Dendritic cell treated with granulocyte-macrophage colony-stimulating factor and Interleukin-4, amounts not matched to agents 40 ng/mL and 50 ng/mL, for 4 days (primary cell): ENCODE results near the gene RIN3.

ENCODE experiments used
- H3K27ac Mint-ChIP-seq: one replicate; pipeline ENCODE4 v1.8.0; 2022; ENCODE audit warnings: mild to moderate bottlenecking, mixed read lengths
- H3K27me3 Mint-ChIP-seq: one replicate; pipeline ENCODE4 v1.8.0; 2022; ENCODE audit warnings: mild to moderate bottlenecking, mixed read lengths
- H3K36me3 Mint-ChIP-seq: one replicate; pipeline ENCODE4 v1.8.0; 2022; ENCODE audit warnings: low read depth, mixed read lengths
- H3K4me1 Mint-ChIP-seq: one replicate; pipeline ENCODE4 v1.8.0; 2022; ENCODE audit warnings: low read depth, mixed read lengths
- H3K4me3 Mint-ChIP-seq: one replicate; pipeline ENCODE4 v1.8.0; 2022; ENCODE audit warnings: mild to moderate bottlenecking, moderate library complexity, mixed read lengths
- H3K9me3 Mint-ChIP-seq: one replicate; pipeline ENCODE4 v1.8.0; 2022; ENCODE audit warnings: mixed read lengths
- intact Hi-C: fragments of 100-400 bp; cut with micrococcal nuclease; formaldehyde crosslinking; loops from one replicate; pipeline ENCODE4 v1.15.0; 2022

RIN3 gene

DNA sequence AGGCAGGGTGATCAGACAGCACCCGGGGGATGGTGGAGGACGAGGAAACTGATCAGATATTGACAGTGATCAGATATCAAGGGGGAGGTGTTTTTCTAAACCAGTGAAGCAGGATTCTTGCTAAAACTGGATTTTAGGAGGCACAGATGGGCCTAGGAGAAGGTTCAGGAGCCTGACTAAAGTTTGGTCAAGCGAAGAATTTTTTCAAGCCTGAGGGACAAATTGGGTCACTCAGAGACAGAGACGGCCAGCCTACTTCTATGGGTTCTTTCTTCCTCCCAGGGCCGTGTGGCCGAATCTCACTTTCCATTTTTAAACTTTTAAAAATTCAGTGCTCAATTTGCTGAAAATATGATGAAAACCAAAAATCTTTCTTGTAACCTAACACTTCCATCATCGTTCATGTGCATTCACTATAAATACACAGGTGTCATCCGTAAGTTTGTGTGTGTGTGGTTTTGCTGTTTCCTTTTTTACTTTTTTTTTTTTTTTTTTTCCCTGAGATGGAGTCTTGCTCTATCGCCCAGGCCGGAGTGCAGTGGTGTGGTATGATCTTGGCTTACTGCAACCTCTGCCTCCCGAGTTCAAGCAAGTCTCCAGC is 68.5 kb downstream of the RIN3 start:
- H3K36me3 Mint-ChIP-seq, result peaks cover 100% of the 10 kb centered on the region
- H3K27ac Mint-ChIP-seq, result no peak overlapping the region
- no peaks in the 10 kb centered on the region for H3K9me3 Mint-ChIP-seq
- peaks cover 51% of the 10 kb centered on the region for H3K4me1 Mint-ChIP-seq
- intact Hi-C loops, result loop anchor here (5.0 kb wide), 1 partner anchor 35 kb away; no protein-coding TSS in a partner anchor
- H3K27me3 Mint-ChIP-seq, result no peaks in the 10 kb centered on the region
- H3K4me3 Mint-ChIP-seq, result no peak overlapping the region

- H3K27me3 Mint-ChIP-seq, result no peaks in the 10 kb centered on the region
- peaks cover 52% of the 10 kb centered on the region for H3K4me1 Mint-ChIP-seq
- no peak overlapping the region for H3K4me3 Mint-ChIP-seq
- peak overlapping the region; percentile 9 for H3K27ac Mint-ChIP-seq
- intact Hi-C loops, result loop anchor here (5.0 kb wide), 1 partner anchor 34 kb away; no protein-coding TSS in a partner anchor
- no peaks in the 10 kb centered on the region for H3K9me3 Mint-ChIP-seq
- peaks cover 100% of the 10 kb centered on the region for H3K36me3 Mint-ChIP-seq
Measured at GRCh38 chr14:92582706-92583452, 69.3 kb downstream of the RIN3 start.

DNA sequence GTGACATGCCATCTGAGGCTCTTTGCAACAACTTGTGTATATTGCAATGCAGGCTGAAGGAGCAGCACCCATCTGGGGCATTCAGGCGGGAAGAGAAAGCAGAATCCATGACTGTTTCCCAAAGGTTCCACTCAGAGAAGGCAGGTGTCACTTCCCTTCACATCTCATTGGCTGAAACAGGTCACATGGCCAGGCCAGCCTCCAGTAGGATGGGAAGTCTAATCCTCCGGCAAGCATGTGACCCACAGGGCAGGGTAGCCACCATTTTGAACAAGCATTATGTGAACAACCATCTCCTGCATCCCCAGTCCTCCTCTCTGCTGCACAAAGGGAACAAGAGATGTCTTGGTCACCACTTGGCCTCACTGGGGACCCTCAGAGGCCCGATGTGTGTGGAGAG is 70.6 kb downstream of the RIN3 start:
- H3K27me3 Mint-ChIP-seq, result no peaks in the 10 kb centered on the region
- no peaks in the 10 kb centered on the region for H3K9me3 Mint-ChIP-seq
- peaks cover 56% of the 10 kb centered on the region for H3K4me1 Mint-ChIP-seq
- H3K36me3 Mint-ChIP-seq, result peaks cover 98% of the 10 kb centered on the region
- no peak overlapping the region for H3K4me3 Mint-ChIP-seq
- no peak overlapping the region for H3K27ac Mint-ChIP-seq
- intact Hi-C loops, result loop anchor here (5.0 kb wide), 1 partner anchor 33 kb away; no protein-coding TSS in a partner anchor

DNA sequence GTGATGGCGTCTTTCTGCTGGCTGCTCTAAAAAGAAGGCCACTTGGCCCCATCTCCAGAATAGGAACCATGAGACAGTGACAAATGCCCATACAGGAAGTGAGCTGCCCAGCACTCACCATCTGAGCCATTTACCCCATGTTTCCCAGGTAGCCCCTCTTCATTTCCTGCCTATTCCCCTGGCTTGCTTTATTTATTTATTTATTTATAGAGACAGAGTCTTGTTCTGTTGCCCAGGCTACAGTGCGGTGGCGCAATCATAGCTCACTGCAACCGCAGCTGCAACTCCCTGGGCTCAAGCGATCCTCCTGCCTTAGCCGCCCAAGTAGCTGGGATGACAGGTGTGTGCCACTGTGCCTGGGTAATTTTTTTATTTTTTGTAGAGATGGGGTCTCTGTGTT is 71.2 kb downstream of the RIN3 start:
- Mint-ChIP-seq H3K27me3 (no peaks in the 10 kb centered on the region), H3K36me3 (peaks cover 98% of the 10 kb centered on the region), H3K27ac (no peak overlapping the region), H3K4me1 (peaks cover 58% of the 10 kb centered on the region), H3K4me3 (no peak overlapping the region), H3K9me3 (no peaks in the 10 kb centered on the region)
- intact Hi-C loops, result loop anchor here (5.0 kb wide), 1 partner anchor 32 kb away; no protein-coding TSS in a partner anchor

- H3K9me3 Mint-ChIP-seq, result no peaks in the 10 kb centered on the region
- peaks cover 61% of the 10 kb centered on the region for H3K4me1 Mint-ChIP-seq
- no peaks in the 10 kb centered on the region for H3K27me3 Mint-ChIP-seq
- no peak overlapping the region for H3K4me3 Mint-ChIP-seq
- intact Hi-C loops, result no loop called here
- peaks cover 98% of the 10 kb centered on the region for H3K36me3 Mint-ChIP-seq
- H3K27ac Mint-ChIP-seq, result peak overlapping the region; percentile 30
Measured at GRCh38 chr14:92585981-92586937, 72.7 kb downstream of the RIN3 start.

DNA sequence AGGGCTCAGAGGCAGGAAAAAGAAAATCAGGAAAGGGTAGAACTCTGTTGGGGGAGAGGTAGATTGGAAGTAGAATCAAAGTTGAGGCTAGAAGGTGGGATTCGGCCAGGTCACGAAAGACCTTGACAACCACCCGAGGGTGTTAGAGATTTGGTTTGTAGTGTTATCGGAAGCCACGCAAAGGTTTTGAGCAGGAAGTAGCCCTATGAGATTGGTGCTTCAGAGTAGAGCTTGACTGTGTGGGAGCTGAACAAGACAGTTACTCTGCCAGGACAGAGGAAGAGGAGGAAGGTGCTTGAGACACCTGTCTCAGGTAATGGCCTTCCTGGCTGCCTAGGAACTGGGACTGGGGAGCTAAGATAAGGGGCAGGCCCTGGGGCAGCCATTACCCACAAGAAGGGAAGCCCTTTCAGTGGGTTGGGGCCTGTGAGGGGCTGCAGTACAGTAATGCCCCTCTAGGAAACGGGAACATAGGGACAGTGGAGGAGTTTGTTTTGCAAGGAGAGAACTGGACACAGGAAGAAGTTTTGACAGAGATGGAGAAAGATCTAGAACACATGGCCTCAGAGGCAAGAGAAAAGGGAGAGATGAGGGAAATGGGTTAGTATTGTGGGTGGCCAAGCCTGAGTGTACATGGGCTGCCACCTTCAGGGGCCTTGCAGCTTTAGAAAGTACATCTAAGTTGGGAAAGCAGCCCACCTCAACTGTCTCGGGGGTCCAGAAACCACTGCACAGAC is 73.5 kb downstream of the RIN3 start:
- Mint-ChIP-seq H3K4me1 (peaks cover 65% of the 10 kb centered on the region), H3K27ac (peak overlapping the region; percentile 30), H3K9me3 (no peaks in the 10 kb centered on the region), H3K4me3 (no peak overlapping the region), H3K36me3 (peaks cover 98% of the 10 kb centered on the region), H3K27me3 (no peaks in the 10 kb centered on the region)
- intact Hi-C loops, result no loop called here

DNA sequence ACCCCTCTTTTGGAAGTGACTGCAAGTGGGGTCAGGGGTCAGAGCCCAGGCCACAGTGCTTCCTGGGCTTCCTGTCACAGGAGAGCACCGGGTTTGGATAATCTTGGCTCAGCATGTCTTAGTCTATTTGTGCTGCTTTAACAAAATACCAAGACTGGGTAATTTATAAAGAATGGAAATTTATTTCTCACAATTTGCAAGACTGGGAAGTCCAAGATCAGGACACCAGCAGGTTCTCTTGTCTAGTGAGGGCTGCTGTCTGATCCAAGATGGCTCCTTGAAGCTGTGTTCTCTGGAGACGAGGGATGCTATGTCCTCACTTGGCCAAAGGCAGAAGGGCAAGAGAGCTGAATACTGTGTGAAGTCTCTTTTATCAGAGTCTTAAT is 74.1 kb downstream of the RIN3 start:
- no peaks in the 10 kb centered on the region for H3K9me3 Mint-ChIP-seq
- peaks cover 62% of the 10 kb centered on the region for H3K4me1 Mint-ChIP-seq
- no peaks in the 10 kb centered on the region for H3K27me3 Mint-ChIP-seq
- intact Hi-C loops, result no loop called here
- peak overlapping the region; percentile 30 for H3K27ac Mint-ChIP-seq
- peaks cover 95% of the 10 kb centered on the region for H3K36me3 Mint-ChIP-seq
- H3K4me3 Mint-ChIP-seq, result no peak overlapping the region

DNA sequence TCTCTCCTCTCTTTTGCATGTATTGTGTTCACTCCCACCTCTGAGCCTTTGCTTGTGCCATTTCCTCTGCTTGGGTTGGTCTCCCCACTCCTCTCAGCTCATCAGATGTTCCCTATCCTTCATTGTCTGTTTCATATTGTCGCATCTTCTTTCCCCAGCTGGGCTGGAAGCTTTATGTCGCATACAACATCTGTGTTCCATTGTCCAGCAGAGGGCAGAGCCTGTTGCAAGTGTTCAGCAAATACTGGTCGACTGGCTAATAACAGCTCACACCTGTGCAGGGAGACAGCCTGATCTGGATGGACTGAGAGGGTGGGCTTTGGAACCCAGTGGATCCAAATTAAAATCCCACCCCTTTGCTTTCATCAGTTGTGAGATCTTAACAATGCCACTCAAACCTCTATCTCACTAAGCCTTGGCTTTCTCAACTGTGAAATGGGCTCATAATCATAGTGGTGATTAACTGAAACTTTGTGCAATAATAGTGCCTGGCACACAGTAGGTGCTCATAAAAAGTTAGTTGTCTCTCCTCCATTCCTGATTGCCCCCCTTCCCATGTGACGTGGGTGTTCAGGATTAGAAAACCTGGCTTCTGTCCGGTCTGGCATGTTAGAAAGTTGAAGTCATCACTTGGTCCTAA is 75.8 kb downstream of the RIN3 start:
- Mint-ChIP-seq H3K4me1 (peaks cover 50% of the 10 kb centered on the region), H3K27ac (no peak overlapping the region), H3K27me3 (no peaks in the 10 kb centered on the region), H3K4me3 (no peak overlapping the region), H3K36me3 (peaks cover 95% of the 10 kb centered on the region), H3K9me3 (no peaks in the 10 kb centered on the region)
- intact Hi-C loops, result no loop called here

GRCh38 chr14:92590176-92590575 is 76.6 kb downstream of the RIN3 start:
- Mint-ChIP-seq H3K27me3 (no peaks in the 10 kb centered on the region), H3K4me1 (peaks cover 49% of the 10 kb centered on the region), H3K9me3 (no peaks in the 10 kb centered on the region), H3K36me3 (peaks cover 95% of the 10 kb centered on the region), H3K4me3 (no peak overlapping the region), H3K27ac (no peak overlapping the region)
- intact Hi-C loops, result no loop called here

DNA sequence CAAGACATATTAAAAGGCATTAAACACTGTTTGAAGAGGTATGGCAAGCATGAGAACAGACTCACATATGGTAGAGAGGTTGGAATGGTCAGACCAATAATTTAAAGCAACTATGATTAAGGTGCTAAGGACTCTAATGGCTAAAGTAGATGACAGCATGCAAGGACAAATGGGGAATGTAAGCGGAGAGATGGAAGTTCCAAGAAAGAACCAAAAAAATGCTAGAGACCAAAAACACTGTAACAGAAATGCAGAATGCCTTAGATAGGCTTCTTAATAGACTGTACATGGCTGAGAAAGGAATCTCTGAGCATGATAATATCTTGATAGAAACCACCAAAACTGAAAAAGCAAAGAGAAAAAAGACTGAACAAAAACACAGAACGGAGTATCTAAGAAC is 77.4 kb downstream of the RIN3 start:
- Mint-ChIP-seq H3K4me3 (no peak overlapping the region), H3K9me3 (no peaks in the 10 kb centered on the region), H3K4me1 (peaks cover 49% of the 10 kb centered on the region), H3K36me3 (peaks cover 91% of the 10 kb centered on the region), H3K27me3 (no peaks in the 10 kb centered on the region), H3K27ac (no peak overlapping the region)
- intact Hi-C loops, result no loop called here

DNA sequence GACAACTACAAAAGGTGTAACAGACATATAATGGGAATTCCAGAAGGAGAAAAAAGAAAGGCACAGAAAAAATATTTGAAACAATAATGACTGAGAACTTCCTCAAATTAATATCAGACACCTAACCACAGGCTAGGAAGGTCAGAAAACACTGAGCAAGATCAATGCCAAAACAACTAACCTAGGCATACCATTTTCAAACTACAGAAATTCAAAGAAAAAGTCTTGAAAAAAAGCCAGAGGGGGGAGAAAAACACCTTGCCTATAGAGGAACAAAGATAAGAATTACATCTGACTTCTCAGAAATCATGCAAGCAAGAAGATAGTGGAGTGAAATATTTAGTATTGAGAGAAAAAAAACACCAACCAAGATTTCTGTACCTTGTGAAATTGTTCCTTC is 77.8 kb downstream of the RIN3 start:
- Mint-ChIP-seq H3K27me3 (no peaks in the 10 kb centered on the region), H3K36me3 (peaks cover 88% of the 10 kb centered on the region), H3K4me3 (no peak overlapping the region), H3K27ac (no peak overlapping the region), H3K4me1 (peaks cover 51% of the 10 kb centered on the region), H3K9me3 (no peaks in the 10 kb centered on the region)
- intact Hi-C loops, result no loop called here

DNA sequence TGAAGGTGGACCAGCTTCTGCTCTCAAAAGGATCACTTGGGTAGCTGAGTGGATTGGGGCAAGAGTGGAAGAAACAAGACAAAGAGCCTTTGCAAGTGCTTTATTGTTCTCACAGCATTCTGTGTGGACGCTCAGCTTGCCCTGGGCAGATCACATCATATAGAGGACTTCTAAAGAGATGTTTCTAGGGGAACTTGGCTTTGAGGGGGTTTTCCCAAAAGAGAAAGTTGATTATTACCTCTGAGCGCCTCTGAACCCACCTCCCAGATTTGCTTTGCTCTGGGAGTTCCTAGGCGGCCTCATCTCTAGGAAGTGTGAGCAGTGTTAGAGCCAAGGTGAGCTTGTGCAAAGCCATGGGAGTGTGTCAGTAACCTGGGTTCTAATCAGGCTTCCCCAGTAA is 81.7 kb downstream of the RIN3 start:
- H3K27ac Mint-ChIP-seq, result no peak overlapping the region
- peaks cover 68% of the 10 kb centered on the region for H3K4me1 Mint-ChIP-seq
- H3K9me3 Mint-ChIP-seq, result no peaks in the 10 kb centered on the region
- intact Hi-C loops, result loop anchor here (5.0 kb wide), 1 partner anchor 57 kb away; no protein-coding TSS in a partner anchor
- H3K27me3 Mint-ChIP-seq, result no peaks in the 10 kb centered on the region
- H3K4me3 Mint-ChIP-seq, result no peak overlapping the region
- peaks cover 81% of the 10 kb centered on the region for H3K36me3 Mint-ChIP-seq

- H3K36me3 Mint-ChIP-seq, result peaks cover 79% of the 10 kb centered on the region
- no peak overlapping the region for H3K4me3 Mint-ChIP-seq
- H3K4me1 Mint-ChIP-seq, result peaks cover 68% of the 10 kb centered on the region
- H3K27me3 Mint-ChIP-seq, result no peaks in the 10 kb centered on the region
- no peaks in the 10 kb centered on the region for H3K9me3 Mint-ChIP-seq
- no peak overlapping the region for H3K27ac Mint-ChIP-seq
- intact Hi-C loops, result loop anchor here (5.0 kb wide), 1 partner anchor 56 kb away; no protein-coding TSS in a partner anchor
Measured at GRCh38 chr14:92596331-92596907, 82.8 kb downstream of the RIN3 start.
